HG02759 (cell line): Measurements from ENCODE around the gene HGF.

Experiments used
- ATAC-seq: cut with Tn5 transposase; IDR thresholded peaks from one replicate; pipeline ENCODE4 v1.9.1; 2021; ENCODE audit warnings: mild to moderate bottlenecking, moderate library complexity; ENCODE audit not compliant: unreplicated experiment

The HGF gene

DNA sequence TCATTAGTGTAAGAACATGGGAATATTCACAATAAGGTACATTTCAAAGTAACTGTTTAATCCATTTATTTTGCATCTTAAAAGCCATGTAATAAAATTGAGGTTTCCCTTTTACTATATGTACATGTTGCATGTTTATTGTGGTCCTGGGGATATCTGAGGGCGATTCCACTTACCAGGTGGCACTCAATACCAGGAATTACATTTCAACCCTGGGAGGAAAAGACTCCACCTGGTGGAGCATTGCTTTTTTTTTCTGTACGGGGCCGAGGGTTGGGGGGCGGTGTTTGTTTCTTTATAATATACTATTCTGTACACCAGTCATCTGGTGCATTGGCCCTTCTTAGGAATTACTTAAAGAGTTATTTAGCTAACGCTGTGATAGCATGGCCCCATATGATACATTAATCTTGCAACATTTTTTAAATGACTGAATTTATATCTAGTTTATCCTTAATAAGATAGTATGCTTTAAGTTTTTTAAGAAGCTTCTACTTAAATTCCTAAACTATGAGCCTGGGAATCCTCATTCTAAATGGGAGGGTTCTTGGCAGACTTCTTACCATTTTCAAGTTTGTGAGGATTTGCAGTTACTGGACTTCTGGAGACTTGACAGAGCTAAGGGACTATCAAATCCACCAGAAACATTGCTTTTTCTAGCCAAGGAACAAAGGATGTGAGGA is 7.2 kb upstream of the HGF start:
- ATAC-seq = no peak

DNA sequence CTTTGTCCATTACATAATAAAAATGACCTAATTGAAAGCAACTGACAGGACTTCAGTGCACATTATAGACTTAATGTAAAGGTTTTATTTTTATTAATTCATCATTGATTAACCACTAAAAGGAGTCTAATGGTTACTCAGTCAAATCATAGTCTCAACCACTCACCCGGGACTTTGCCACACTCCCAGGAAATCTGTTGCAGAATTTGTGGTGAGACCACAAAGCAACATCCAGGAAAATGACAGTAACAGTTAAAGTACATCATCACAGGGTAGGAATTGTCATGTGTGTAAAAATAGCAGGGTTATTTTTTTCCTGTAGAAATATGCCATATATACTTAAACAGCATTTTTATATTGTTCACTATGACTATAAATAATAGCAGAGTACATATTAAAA is 6.3 kb upstream of the HGF start:
- no peak for ATAC-seq

DNA sequence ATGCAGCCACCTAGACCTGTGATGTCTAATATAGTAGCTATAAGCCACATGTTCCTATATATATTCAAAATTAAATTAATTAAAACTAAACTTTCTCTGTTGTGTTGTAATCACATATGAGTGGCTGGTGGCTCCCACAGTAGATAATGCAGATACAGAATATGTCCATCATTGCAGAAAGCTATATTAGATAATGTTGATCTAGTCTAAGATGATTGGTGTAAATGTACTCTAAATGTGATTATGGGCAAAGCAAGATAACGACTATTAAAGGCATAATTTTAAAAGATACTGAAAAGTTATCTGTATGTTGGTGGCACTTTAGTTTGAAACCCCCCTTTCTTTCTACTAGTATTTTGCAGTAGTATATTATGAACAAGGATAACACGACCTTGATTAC is 5.7 kb upstream of the HGF start:
- ATAC-seq = no peak

DNA sequence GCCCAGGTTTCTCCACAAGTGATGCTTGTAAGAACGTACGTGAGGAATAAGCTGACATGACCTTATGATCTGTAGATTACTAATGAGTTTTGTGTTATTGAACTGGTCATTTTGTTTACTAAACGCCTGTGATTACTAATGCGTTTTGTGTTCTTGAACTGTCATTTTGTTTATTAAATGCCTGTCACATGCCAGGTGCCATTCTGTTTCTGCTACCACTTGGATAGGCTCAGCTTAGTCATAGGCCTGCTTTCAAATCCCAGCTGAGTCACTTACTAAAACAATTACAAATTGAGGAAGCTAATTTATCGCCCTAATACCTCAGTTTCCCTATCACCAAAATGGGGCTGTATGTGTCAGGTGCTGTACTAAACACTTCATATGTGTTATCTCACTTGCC is 4.7 kb upstream of the HGF start:
- ATAC-seq = no peak

DNA sequence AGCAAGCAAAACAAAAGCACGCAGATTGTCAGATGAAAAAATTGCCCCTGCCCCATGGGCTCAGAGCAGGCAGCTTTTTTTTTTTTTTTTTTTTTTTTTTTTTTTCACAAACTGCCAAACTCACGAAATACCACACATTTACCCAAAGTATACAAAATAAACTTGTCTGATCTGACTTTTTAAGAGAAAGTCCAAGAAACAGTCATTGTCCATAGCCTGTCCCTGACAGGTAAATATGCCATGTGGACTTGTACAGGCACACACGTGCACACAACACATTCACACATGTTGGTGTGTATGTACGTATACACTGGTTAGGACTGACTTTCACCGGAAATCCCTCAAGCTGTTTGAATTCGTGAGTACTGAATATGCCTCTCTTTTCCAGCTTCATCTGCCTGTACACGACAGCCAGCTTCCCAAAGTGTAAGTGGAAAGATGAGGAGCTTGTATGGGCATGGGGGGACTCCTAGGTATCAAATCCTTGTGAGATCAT is 929 bp upstream of the HGF start:
- ATAC-seq = no peak

DNA sequence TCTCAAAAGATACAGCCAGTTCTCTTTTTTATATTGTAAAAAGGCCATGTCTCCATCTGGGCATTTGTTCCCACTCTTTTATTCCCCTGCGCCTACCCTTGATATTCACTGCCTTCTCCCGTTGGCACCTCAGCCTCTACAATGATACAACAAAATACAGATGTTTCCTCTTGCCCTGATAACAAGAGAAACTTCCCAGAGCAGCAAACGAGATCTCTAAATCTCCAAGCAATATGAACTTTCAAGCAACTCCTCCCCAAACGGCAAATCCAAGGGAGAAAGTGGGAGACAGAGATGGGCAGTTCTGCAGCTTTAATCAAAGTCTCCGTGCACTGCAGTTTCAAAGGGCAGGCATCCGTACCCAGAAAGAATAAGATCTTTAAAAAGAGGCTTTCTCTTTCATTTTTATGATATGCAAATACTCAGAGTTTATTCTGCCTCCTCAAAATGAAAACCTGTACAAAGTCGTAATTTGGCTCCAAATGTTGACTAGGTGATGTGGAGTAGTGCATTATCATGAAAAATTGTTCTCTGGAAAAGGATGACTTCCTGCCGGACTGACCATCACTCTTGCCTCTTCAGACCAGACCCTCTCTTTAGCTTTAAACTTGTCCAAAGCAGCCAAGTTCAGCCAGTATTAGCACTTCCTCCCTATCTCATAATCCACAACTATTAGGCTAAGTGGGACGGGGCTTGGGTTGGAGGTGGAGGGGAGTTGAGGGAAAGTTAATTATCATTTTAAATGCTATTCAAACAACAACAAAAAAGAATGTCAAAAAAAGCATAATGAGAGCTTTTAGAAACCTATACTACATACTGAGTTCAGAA is 682 bp downstream of the HGF start:
- ATAC-seq = no peak

DNA sequence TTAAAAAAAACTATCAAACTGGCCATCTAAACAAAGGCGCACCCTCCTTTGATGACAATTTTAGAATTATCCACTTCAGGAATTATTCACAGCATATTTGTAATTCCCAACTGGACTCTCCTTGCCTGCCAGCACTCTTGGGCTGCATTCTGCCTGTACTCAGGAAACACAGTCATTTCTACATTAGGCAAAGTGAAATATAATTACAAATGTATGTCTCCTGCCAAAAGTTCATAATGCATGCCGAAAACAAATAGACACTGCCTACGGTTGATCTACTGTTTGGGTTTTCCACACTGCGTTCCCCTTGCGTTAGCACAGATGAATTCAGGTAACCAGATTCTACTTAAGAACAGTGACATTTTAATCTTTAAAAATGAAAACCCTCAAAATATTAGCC is 1.9 kb downstream of the HGF start:
- no peak for ATAC-seq

DNA sequence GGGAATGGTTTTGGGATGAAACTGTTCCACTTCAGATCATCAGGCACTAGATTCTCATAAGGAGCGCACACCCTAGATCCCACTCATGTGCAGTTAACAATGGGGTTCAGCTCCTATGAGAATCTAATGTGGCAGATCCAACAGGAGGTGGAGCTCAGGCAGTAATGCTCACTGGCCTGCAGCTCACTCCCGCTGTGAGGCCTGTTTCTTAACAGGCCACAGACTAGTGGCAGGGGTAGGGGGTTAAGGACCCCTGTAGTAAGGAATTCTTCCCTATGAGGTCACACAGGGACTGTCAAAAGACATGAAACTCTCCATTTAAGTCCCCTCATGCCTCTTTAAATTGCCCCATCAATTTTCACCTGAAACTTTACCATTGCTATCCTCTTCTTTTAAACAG is 8.0 kb downstream of the HGF start:
- ATAC-seq = no peak

DNA sequence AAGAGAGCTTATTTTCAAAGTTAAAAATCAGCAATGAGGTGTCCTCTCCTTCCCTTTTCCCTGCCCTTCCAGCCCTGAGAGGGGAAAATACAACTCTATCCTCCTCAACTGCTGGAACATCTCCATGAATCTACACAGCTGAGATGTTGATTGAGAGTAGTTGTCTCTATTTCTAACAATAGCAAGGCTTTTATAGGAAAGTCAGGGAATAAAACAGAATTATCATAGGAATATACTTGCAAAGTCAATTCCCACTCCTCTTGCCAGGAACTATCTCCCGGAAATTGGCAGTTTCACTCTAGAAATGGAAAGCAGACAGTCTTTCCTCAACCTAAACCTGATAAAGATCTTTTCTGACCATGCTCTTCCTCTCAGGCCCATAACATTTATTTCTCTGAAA is 8.8 kb downstream of the HGF start:
- no peak for ATAC-seq

DNA sequence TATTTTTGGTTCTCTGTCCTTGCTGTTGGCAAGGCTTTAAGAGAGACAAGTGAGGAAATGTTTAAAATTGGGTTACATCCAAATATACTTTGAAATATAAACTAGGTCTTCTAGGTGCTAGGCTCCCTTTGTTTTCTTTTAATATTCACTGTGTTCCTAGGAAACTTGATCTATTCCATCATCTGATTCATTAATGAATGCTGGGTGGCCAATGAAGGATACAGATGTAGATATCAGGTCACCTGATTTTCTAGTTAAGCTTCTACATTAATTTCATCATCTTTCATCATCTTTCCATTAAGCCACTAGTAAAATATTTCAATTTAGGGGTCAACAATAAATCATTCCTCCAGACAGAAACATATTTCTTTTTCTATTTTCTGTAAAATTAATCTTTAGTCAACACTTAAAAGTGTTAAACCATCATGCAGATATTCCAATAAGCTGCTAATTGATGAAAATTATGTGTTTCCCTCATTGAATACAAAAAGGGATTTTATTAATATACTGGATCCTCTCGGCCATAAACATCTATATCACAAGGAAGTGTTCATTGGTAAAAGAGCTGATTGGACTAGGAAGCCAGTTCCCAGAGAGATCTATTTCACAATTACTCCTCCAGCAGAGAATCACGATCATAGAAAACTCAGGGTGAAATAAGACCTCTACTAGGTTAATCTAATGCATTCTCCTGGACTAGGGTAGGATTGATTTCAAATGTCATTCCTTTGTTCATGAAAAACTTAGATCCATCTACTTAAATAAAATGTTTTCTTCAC is 14.7 kb downstream of the HGF start:
- ATAC-seq = no peak

DNA sequence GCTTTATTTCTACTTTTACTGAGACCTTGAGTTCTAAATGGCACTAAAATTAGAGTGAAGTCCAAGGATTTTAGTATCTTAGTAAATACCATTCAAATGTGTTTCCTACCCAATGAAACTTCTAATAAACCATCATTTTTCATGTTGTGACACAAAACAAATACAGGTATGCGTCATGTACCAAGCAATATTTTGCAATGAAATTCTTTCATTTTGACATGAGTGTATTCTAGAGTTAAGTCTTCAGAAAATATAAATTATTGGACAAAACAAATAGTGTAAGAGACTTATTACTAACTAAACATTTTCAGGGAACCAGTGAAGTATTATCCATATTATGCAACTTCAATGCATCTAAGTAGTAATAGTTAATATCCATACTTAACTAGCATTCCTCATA is 16.5 kb downstream of the HGF start:
- no peak for ATAC-seq

DNA sequence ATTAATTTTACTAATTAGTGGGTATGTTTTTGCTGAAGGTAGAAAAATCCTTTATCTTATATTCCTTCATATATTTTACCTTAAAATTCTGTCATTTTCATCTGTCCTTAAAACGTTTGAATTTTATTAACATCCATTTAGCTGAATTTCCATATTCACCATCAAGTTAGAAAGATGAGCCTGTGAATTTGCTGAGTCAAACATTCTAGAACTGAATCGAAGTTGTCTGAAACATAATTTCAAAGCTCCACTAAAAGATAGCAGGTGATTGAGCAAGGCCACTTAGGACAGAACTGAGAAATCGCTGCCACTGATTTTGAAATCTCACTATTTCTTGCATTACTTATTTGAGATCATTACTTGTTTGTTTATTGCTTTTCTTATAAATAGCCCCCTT is 17.5 kb downstream of the HGF start:
- no peak for ATAC-seq

DNA sequence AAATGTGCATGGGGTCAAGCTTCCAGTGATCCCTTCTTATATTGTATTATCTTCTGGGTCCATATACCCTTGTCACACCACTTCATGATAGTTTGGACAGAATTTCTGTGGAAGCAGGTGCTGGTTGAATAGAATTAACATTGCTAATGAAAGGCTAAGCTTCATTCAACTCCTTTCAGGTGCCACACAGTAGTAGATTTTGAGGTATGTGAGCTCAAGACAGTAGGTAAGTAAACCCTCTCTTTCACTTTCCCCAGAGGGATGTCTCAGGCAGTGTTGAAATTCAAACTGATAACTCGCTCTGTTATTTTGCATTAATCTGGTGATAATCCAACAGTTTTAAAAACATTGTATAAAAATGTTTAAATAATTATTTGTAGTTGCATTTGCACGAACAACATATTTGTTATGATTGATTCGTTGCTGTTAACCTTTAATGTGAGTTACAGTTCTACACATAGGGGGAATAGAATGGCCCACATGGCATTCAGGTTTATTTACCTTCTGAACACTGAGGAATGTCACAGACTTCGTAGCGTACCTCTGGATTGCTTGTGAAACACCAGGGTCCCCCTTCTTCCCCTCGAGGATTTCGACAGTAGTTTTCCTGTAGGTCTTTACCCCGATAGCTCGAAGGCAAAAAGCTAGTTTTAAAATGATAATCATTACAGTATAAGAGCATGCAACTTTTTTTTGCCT is 18.1 kb downstream of the HGF start:
- no peak for ATAC-seq

DNA sequence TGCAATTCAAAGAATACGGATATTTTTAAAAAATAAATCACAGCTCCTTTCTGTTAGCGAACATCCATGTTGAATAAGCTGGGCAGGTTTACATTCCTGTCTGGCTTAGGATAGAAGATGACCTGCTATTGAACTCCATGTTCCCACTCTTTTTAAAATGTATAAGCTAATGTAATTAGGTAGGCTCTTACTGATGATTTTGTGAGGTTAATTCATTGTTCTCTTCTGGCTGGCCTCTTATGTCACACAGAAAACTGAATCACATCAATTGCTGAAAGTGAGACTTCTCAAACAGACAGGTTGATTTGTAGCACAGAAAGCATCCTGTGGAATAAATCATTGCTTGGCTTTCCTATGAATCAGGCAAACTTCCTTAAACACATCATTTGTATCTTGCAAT is 24.2 kb downstream of the HGF start:
- no peak for ATAC-seq

DNA sequence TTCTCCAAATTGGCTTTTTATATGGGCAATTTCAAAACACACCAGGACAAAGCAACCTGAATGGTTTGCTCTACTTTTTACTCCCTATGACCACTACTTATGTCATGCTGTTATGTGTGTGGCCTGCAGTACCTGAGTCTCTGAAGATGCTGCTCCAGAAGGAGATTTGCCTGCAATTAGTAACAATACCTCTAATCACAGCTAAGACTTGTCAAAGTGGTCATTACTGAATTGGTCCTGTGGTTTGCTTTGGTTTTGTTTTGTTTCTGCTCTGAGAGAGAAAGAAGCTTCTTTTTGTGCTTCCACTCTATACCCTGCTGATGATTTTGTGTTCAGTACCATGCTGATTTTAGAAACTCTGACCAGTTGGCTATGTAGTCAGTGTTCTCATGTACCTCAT is 25.5 kb downstream of the HGF start:
- ATAC-seq = no peak

DNA sequence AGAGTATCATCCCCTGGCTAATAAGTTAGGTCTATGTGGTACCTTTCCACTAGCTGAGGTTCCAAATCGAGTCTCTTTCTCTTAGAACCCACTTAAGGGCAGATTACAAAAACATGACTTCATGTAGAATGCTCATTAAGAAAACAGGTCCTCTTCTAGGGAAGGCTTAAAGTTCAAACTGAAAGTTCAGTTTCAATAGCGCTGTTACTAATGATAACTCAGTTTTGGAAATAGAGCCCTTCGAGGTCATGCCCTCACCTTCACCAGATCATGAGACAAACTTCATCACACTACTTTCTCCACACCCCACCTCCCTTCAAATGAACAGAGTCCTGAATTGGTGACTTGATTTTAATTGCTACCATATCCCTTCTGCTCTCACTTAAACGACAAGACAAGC is 26.2 kb downstream of the HGF start:
- ATAC-seq = no peak

DNA sequence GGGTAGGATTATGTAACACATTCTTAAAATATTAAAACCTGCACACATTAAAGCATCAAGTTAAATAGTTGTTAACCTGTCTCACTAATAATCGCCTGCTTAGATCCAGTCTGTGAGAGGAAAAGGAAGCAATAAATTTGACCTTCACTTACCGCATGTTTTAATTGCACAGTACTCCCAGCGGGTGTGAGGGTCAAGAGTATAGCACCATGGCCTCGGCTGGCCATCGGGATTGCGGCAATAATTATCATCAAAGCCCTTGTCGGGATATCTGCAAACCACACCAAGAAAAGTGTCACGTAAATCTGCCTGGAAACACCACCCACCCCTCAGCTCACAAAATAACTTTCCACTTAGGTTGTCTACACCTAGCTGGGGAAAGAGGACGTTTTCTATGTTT is 26.6 kb downstream of the HGF start:
- ATAC-seq = no peak

DNA sequence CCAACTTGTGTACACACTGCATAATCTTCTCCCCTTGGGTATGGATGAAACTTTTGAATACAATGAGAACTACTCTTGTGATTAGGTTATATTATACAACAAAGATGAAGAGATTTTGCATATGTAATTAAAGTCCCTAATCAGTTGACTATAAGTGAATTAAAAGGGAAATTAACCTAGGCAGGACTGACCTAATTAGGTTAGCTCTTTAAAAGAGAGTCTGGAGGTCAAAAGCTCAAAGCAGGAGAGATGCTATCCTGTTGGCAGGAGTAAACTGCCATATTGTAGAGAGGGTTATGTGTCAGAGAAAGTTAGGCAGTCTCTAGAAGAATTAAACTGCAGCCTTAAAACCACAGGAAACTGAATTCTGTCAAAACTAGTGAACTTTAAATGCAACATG is 29.4 kb downstream of the HGF start:
- no peak for ATAC-seq

DNA sequence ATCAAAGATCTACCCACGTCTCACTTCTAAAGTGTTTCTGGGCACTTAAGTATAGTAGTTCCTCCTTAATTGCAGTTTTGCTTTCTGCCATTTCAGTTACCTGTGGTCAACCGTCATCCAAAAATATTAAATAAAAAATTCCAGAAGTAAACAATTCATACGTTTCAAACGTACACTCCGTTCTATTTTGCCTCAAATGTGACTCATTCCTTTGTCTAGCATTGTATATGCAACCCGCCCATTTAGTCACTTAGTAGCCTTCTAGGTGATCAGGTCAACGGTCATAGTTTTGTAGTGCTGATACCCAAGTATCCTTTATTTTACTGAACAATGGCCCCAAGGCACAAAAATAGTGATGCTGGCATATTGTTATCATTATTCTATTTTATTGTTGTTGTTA is 33.8 kb downstream of the HGF start:
- ATAC-seq = no peak

DNA sequence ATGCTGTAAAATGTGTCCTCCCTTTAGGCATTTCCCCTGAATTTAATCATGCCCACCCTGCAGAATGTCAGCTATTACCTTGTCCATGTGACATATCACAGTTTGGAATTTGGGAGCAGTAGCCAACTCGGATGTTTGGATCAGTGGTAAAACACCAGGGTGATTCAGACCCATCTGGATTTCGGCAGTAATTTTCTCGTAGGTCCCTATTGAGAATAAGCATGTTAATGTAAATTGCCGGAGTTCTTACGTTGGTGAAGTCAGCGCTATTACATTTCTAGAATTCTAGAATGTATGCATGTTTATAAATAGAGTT is 44.1 kb downstream of the HGF start:
- no peak for ATAC-seq
